Measurements from ENCODE around the gene MVB12B.

DNA sequence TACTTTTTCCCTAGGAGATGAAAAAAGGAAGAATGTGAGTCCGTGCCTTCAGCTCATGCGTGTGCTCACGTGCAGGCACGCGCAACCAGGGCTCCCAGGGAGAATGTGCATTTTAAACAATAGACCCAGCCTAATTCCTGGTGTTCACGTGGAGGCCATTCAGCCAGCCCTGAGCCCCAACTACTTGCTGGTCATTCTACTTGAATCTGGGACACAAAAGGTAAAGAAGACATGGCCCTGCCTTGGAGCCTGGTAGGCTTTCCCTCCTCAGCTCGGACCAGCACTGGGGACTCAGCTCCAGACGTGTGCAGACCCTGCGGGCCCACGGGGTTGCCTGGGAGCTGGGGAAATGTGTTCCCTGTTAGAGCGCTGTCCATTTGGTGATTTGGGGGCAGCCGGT lies 125.5 kb downstream of the MVB12B start:
- TF ChIP-seq, protein P1, sequence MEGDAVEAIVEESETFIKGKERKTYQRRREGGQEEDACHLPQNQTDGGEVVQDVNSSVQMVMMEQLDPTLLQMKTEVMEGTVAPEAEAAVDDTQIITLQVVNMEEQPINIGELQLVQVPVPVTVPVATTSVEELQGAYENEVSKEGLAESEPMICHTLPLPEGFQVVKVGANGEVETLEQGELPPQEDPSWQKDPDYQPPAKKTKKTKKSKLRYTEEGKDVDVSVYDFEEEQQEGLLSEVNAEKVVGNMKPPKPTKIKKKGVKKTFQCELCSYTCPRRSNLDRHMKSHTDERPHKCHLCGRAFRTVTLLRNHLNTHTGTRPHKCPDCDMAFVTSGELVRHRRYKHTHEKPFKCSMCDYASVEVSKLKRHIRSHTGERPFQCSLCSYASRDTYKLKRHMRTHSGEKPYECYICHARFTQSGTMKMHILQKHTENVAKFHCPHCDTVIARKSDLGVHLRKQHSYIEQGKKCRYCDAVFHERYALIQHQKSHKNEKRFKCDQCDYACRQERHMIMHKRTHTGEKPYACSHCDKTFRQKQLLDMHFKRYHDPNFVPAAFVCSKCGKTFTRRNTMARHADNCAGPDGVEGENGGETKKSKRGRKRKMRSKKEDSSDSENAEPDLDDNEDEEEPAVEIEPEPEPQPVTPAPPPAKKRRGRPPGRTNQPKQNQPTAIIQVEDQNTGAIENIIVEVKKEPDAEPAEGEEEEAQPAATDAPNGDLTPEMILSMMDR (IDR thresholded peaks at IDR 0.05), result no peak
- no peak for TF ChIP-seq POLR2A (IDR thresholded peaks at IDR 0.05)
